ENCODE results near the gene DACH1.

DACH1 gene

DNA sequence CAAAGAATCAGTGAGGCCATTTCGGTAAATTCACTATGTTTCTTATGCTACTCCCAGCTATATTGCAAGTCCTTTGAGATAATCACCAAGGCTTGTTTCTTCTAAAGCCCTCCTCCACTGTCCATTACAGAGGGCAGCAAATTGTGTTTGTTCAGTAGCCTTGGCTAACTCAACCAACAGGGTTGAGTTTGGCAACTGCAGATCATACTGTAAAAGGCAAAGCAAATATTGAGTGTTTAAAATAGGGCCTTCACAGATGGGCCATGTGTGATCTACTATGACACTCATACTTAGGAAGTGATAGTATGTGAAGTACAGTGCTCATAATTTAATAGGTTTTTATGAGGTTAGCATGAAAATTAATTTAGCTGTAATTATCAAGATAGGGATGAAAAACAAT is 171.3 kb downstream of the DACH1 start:
- FAIRE-seq = no peak

GRCh38 chr13:71685072-71685471 is 181.9 kb downstream of the DACH1 start:
- no peak for FAIRE-seq

- FAIRE-seq = no peak
These were observed 184.9 kb downstream of the DACH1 start for GRCh38 chr13:71681901-71682613.

GRCh38 chr13:71677124-71677523 is 189.9 kb downstream of the DACH1 start:
- no peak for FAIRE-seq

- no peak for FAIRE-seq
These were observed 194.5 kb downstream of the DACH1 start for GRCh38 chr13:71672512-71672911.

GRCh38 chr13:71663431-71663830 is 203.6 kb downstream of the DACH1 start:
- FAIRE-seq = no peak

DNA sequence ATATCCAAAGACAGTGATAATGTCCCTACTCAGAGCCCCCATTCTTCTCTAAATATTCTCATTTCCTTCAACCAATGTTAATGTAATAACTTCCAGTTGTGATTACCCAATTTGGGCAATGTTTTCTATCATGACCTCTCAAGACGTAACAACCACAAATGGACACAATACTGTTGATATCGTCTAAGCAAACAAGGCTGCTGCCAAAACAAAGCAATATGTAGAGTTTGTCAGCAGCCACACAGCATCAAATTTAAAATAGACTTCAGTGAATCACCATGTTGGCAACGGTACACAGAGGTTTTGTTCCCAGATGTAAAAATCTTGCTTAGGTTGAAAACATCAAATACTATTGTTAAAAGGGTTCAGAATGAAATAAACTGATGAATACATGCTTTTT is 205.1 kb downstream of the DACH1 start:
- no peak for FAIRE-seq

- FAIRE-seq = no peak
These were observed 207.6 kb downstream of the DACH1 start for GRCh38 chr13:71659404-71659803.

DNA sequence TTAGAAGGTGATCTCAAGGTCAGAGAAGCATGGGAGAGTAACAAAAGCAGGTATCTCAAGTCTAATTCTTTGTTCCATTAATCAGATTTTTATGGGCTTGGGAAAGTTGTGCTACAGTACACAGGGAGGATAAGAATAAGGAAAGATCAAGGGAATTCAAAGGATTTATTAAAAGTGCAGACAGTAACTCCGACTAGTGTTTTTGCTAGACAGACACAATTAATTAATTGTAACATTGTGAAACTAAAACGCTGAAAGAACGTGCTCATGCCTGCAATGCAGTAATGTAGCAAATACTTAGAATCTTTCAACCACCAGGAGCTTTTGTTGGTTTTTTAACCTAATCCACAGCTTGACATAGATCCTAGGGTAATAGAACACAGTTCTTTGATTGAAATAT is 221.5 kb downstream of the DACH1 start:
- FAIRE-seq = no peak

DNA sequence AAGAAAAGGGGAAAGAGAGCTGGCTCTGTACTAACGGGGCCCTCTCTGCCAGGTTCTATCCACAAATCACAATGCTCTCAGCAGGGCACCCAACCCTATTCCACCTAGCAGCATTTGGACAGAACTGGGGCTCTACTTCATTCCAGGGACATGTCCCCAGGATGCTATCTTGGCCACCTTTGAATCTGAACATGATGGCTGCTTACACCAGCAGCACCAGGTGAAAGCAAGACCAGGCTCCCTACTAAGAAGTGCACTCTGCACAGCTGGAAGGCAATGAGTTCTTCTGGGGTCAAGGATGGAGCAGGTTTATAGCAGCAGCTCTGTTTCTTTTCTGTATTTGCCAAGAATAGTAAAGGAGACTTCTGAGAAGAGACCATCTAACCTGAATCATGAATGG is 222.4 kb downstream of the DACH1 start:
- no peak for FAIRE-seq

- FAIRE-seq = no peak
These were observed 223.6 kb downstream of the DACH1 start for GRCh38 chr13:71643448-71643860.

DNA sequence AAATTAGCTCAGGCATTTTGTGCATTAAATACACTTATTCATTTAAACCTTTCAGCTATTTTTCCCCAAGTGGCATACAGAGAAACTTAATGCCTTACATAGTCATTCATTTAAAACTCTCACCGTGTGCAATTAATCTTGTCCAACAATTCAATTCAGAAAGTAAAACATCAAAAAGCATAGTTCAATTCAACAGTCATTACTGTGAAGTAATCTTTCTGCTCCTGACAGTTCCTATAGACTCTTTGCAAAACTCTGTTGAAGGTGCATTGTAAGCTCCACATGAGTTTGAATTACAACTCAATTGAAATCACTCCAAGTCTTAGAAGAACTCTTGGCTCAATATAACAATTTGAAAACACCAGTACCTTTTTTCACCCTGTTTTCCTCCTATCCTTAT is 228.3 kb downstream of the DACH1 start:
- FAIRE-seq = peak; percentile 28

- FAIRE-seq = no peak
These were observed 232.2 kb downstream of the DACH1 start for GRCh38 chr13:71634602-71635443.

GRCh38 chr13:71634182-71634581 is 232.8 kb downstream of the DACH1 start:
- no peak for FAIRE-seq

- FAIRE-seq = no peak
These were observed 234.3 kb downstream of the DACH1 start for GRCh38 chr13:71632721-71633120.

GRCh38 chr13:71632206-71632605 is 234.8 kb downstream of the DACH1 start:
- FAIRE-seq = no peak

GRCh38 chr13:71629167-71629566 is 237.8 kb downstream of the DACH1 start:
- FAIRE-seq = no peak

GRCh38 chr13:71626421-71627117 is 240.4 kb downstream of the DACH1 start:
- FAIRE-seq = no peak

DNA sequence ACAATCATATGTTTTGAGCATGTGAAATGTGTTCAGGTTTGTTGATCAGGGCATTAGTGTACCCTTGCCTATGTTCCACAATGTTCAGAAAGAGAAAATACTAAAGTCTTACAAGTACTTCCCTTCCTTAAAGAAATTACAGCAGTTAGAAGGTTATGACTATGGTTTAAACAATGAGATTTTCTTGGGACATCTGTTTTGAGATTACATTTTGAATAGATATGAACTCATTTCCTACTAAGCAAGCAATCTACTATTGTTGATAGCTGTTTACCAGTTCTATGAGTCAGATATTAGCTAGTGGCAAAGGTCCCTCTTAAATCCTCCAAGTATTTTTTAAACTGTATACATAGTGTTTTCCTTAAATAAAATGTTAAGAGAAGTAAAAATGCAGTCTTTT is 241.3 kb downstream of the DACH1 start:
- FAIRE-seq = no peak

- no peak for FAIRE-seq
These were observed 242.1 kb downstream of the DACH1 start for GRCh38 chr13:71624653-71625600.

GRCh38 chr13:71621174-71622124 is 245.6 kb downstream of the DACH1 start:
- no peak for FAIRE-seq
